Body of pancreas (tissue), 4 donors: ENCODE results near the gene PRSS56.

Experiments
- POLR2A ChIP-seq, 3 donors: fragments of 450-650 bp; IDR thresholded peaks; one replicate each; pipeline ENCODE4 v1.6.1; 2016; ENCODE audit warnings: antibody characterized with exemption in 3 of 3, mild to moderate bottlenecking in 2 of 3
- TF ChIP-seq, protein P1 (sequence below), 7 experiments: fragments of 450-650 bp in 4 of 7; fragments of 200-600 bp in 3 of 7; sonication (generic) in 3 of 7; IDR thresholded peaks; one replicate each; pipeline ENCODE4 v1.5.1; 2016 to 2019; ENCODE audit warnings: antibody characterized with exemption in 7 of 7

DNA sequence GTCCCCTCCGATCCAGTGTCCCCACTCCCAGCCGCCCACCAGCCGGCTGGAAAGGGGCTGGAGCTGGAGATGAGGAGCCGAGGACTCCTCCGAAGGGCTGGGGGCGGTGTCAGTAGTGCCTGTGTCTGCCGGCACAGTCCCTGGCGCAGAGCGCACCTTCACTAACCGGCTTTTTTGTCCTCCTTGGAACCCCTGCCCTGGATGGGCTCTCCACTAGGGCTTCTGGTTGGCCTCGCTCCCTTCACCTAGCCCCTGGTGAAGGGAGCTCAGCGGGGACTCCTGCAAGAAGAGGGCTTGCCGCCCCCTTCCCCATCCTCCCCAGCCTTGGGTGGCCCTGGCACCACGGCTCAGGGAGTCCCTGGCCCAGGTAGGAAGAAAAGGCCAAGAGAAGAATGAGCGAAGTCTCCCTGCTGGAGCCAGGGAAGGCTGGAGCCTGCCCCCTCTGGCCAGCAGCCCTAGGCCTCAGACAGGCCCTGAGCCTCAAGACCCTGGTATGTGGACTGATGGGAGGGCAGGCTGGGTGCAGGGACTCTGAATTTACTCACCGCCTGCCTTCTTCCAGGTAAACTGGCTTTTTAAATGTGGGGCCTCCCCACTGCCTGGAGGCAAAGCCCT, 32.0 kb upstream of the PRSS56 start:
- TF ChIP-seq, protein P1, sequence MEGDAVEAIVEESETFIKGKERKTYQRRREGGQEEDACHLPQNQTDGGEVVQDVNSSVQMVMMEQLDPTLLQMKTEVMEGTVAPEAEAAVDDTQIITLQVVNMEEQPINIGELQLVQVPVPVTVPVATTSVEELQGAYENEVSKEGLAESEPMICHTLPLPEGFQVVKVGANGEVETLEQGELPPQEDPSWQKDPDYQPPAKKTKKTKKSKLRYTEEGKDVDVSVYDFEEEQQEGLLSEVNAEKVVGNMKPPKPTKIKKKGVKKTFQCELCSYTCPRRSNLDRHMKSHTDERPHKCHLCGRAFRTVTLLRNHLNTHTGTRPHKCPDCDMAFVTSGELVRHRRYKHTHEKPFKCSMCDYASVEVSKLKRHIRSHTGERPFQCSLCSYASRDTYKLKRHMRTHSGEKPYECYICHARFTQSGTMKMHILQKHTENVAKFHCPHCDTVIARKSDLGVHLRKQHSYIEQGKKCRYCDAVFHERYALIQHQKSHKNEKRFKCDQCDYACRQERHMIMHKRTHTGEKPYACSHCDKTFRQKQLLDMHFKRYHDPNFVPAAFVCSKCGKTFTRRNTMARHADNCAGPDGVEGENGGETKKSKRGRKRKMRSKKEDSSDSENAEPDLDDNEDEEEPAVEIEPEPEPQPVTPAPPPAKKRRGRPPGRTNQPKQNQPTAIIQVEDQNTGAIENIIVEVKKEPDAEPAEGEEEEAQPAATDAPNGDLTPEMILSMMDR (IDR thresholded peaks at IDR 0.05) = no peak
- TF ChIP-seq POLR2A (IDR thresholded peaks at IDR 0.05) = no peak
